ENCODE results near the gene FAM3C.

Gene FAM3C

GRCh38 chr7:121410829-121411596 lies 14.9 kb upstream of the FAM3C start:
- DNase-seq = no peak

GRCh38 chr7:121406944-121407343 lies 10.8 kb upstream of the FAM3C start:
- DNase-seq = no peak

- no peak for DNase-seq
Measured at GRCh38 chr7:121406461-121406860, 10.4 kb upstream of the FAM3C start.

GRCh38 chr7:121404348-121404747 lies 8.2 kb upstream of the FAM3C start:
- DNase-seq = no peak

GRCh38 chr7:121402701-121403100 lies 6.6 kb upstream of the FAM3C start:
- no peak for DNase-seq

GRCh38 chr7:121401896-121402295 lies 5.8 kb upstream of the FAM3C start:
- no peak for DNase-seq

GRCh38 chr7:121398246-121398645 lies 2.1 kb upstream of the FAM3C start:
- no peak for DNase-seq

GRCh38 chr7:121397822-121398221 lies 1.7 kb upstream of the FAM3C start:
- no peak for DNase-seq

- no peak for DNase-seq
Measured at GRCh38 chr7:121397361-121397760, 1.3 kb upstream of the FAM3C start.

GRCh38 chr7:121395494-121395960 lies 581 bp downstream of the FAM3C start:
- DNase-seq = peak; percentile 42

- no peak for DNase-seq
Measured at GRCh38 chr7:121394709-121395140, 1.4 kb downstream of the FAM3C start.

- no peak for DNase-seq
Measured at GRCh38 chr7:121393005-121393366, 3.1 kb downstream of the FAM3C start.

- no peak for DNase-seq
Measured at GRCh38 chr7:121392277-121393004, 3.7 kb downstream of the FAM3C start.

GRCh38 chr7:121391686-121392085 lies 4.4 kb downstream of the FAM3C start:
- DNase-seq = no peak

GRCh38 chr7:121390617-121391016 lies 5.5 kb downstream of the FAM3C start:
- no peak for DNase-seq

- no peak for DNase-seq
Measured at GRCh38 chr7:121390109-121390508, 6.0 kb downstream of the FAM3C start.

GRCh38 chr7:121388950-121389349 lies 7.2 kb downstream of the FAM3C start:
- DNase-seq = no peak

GRCh38 chr7:121385800-121386179 lies 10.3 kb downstream of the FAM3C start:
- peak; percentile 3 for DNase-seq

- no peak for DNase-seq
Measured at GRCh38 chr7:121385056-121385799, 10.9 kb downstream of the FAM3C start.

GRCh38 chr7:121384265-121384664 lies 11.8 kb downstream of the FAM3C start:
- no peak for DNase-seq

GRCh38 chr7:121383235-121383910 lies 12.7 kb downstream of the FAM3C start:
- DNase-seq = no peak

GRCh38 chr7:121382473-121382872 lies 13.6 kb downstream of the FAM3C start:
- DNase-seq = no peak

- no peak for DNase-seq
Measured at GRCh38 chr7:121379930-121380329, 16.2 kb downstream of the FAM3C start.

Measured in central memory CD4-positive, alpha-beta T cell (primary cell).